ENCODE measurements around the gene HNF1A.
"Not testable (repeated sequence)": the region's sequence is repeated elsewhere in the genome, so short reads cannot be mapped to it uniquely, and the experiment has no call there.

Gene HNF1A

DNA sequence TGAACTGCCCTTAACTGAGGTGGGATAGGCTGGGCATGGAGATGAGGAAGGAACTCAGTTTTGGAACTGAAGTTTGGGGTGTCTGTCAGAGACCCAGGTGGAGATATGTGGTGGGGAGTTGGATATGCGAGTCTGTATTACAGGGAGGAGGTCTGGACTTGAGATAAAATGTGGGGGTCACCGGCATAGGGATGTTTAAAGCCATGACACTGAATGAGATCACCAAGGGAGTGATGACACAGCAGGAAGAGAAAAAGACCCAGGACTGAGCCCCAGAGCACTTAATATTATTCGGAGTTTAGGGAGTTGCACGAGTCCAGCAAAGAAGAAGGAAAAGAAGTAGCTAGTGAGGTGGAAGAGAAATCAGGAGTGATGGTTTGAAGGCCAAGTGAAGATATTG, 64.7 kb downstream of the HNF1A start:
- DNase-seq (ENCODE audit: extremely low read depth in 1 of 2, low read depth in 1 of 2) = no peak

DNA sequence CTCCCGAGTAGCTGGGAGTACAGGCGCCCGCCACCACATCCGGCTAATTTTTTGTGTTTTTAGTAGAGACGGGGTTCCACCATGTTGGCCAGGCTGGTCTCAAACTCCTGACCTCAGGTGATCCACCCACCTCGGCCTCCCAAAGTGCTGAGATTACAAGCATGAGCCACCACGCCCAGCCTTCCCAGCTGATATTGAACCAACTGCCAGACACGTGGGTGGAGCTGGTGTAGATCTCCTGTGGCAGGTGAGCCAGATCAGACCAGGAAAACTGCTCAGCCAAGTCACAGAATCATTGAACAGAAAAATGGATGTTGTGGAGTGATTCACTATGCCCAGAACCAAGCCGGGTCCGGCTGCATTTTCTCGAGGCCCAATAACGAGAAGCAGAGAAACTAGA, 69.1 kb downstream of the HNF1A start:
- DNase-seq (ENCODE audit: extremely low read depth in 1 of 2, low read depth in 1 of 2) = not testable (repeated sequence)

DNA sequence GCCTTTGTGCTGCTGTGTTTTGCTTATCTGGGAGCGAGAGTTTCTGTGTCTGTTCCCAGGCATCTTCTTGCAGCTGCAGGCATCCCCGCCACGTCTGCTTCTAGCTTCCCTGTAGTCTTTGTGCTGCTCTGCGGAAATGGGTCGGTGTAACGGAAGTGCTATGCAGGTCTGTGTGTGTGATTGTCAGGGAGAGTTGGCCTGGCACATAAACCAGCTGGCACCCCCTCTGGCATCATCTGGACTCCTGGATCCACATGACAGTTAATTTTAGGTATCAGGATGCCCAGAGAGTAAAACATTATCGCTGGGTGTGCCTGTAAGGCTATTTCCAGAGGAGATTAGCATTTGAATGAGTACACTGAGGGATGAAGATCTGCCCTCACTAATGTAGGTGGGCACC, 70.1 kb downstream of the HNF1A start:
- DNase-seq (ENCODE audit: extremely low read depth in 1 of 2, low read depth in 1 of 2) = no peak

DNA sequence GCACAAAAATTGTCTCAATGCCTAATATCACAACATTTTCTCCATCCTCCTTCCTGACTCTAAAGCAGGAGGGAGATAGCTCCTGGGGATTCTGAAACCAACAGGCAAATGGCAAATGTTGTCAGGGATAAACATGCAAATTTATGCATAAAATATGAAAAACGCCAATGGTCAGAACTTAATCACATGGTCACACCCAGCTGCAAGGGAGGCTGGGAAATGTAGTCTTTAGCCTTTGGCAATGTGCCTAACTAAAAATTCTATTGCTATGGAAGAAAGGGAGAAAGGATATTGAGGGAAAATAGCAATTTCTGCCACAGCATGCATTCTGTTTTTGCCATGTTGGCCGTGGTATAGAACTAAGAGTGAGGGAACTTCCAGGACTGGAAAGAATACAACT, 72.4 kb downstream of the HNF1A start:
- no peak for DNase-seq (ENCODE audit: extremely low read depth in 1 of 2, low read depth in 1 of 2)
